CD1c-positive myeloid dendritic cell (primary cell): ENCODE measurements around the gene HTR2C.
"Not testable (repeated sequence)": the region's sequence is repeated elsewhere in the genome, so short reads cannot be mapped to it uniquely, and the experiment has no call there.

ENCODE experiments used
- DNase-seq: peaks from one replicate; pipeline ENCODE4 v3.0.0-alpha.2; 2016; ENCODE audit errors: extremely low spot score

The HTR2C gene

DNA sequence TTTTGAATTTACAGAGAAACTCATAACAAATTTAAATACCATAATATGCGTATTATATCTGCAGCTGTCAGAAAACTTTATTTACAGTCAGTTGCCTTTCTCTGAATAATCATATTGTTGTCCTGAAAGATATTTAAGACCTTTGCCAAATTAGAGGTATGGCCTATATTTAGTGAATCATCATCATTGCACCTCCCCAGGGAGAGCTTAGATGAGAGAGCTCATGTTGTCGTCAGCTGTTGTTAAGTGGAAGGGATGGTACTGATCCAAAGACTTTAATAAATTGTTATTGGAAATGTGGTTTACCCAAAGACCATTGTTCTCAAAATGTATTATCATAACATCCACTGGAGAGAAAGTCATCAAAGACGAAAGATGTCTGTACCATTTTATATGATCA is 128.6 kb downstream of the HTR2C start:
- no peak for DNase-seq

DNA sequence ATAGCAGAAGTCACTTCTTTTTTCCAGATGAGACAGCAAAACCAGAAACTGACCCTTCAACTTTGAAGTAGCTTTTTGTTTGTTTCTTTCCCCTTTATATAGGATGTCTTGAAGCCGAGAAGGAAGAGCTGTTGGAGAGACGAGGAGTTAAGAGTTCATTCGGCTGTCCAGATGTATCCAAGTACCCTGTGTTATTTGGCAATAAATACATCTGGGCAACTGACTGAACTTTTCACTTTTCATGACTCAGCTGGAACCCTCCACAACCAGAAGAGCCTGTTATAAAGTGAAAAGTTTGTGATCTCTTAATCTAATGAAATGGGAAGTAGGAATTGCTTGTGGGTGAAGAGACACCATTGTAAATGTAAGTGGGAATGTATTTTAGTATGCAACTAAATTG is 131.2 kb downstream of the HTR2C start:
- no peak for DNase-seq

DNA sequence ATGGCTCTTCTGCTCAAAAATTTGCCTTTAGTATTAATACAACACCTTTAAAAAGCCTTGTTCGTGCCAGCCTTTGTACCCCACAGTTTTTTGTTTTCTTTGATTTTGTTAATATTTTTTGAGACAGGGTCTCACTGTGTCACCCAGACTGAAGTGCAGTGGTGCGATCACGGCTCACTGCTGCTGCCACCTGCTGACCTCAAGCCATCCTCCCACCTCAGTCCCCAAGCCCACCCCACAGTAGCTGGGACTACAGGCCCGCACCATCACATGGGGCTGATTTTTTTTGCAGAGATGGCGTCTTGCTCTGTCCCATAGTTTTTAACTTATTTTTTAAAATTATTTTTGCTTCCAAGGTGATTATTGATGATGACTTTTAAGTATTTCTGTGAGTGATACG is 134.0 kb downstream of the HTR2C start:
- no peak for DNase-seq

DNA sequence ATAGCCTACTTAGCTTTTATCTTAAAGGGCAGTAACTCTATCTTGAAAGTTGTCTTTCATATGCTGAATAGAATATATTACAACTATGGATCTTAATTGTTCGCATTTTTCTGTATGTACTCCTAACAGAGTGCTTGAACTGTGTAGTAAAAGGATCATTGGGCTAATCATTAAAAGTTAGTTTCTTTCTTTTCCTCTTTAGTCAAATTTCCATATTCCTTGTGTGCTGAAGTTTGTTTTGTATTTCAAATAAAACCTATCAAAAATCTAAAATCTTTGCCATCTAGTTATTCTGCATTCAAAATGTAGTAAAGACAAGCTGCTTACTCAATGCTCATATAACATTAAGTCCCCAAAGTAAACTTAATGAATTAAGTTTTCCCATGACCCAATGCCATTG is 182.7 kb downstream of the HTR2C start:
- DNase-seq = no peak

DNA sequence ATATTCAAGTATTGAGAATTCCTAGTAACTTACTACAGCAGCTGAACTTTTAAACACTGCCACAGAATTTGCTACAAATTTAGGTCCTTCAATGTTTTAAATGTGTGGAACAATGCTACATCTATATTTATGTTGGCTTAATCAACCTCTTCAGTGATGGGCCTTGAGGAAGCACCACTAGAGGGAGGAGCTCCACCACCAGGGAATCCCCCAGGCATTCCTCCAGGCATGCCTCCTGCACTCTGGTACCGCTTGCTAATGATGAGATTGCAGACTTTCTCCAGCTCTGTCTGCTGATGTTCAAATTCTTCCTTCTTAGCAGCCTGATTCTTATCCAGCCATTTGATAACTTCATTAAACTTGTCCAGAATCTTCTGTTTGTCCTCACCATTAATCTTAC is 190.8 kb downstream of the HTR2C start:
- no peak for DNase-seq

DNA sequence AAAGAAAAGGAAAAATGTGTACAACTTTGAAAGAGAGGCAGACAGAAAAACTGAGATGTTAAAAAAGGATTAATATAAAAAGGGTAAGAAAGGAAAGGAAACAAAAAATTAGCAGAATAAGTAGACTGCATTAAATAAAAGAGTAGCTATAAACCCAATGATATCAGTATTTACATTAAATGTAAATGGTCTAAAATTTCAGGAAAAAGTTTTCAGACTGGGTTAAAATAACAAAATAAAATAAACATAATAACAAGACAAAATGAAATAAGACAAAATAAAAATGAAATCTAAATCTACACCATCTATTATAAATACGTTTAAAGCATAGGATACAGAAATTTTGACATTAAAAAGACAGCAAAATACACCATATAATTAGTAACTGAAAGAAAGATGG is 199.0 kb downstream of the HTR2C start:
- DNase-seq = no peak

DNA sequence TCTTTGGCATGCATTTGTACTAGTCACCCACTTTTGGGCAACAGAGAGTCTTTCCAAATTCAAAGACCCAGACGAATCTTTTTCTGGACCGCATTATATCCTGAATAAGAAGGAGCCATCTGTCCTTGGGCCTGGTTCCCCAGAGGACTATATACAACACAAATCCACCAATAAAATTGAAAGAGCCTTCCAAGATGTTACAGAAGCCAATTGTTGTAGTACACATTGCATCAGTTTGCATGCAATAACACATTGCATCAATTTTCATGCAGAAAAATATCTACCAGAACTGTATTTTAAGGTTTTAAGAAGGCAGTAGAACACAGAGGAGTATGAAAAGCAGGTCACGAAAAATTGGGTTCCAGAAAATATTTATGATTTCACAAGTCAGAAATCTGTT is 203.2 kb downstream of the HTR2C start:
- no peak for DNase-seq

DNA sequence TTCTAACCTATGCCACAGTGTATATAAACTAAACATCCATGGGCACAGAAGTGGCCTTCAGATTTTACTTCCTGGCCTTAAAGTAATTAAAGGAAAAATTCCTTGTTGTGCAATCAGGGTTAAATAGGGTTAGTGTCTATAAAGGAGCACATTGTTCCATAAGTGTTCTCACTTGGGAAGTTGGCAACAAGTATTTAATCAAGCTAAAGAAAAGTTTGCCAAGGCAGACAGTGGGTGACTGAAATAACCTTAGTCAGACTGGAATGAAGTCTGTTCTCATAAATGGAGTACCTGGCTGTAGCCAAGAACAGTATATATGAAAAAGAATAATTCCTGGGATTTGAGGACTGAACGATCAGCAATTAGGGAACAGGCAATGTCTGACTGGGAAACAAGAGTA is 213.6 kb downstream of the HTR2C start:
- no peak for DNase-seq

DNA sequence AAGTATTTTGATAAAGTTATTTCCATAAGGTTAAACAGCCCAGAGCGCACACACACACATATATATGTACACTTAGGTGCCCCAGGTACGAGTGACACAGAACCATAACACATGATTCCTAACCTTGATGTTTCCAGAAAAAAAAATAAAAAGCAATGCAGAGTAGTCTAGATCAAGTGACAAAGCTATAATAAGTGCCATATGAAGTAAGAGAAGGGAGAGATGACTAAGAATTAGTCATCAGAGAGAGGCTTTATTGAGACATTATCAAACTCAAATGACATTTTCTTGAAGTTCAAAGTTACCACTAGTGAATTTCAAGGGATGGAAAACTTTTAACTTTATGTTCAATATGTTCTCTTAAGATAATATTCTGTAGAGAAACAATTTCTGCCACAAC is 215.0 kb downstream of the HTR2C start:
- no peak for DNase-seq

DNA sequence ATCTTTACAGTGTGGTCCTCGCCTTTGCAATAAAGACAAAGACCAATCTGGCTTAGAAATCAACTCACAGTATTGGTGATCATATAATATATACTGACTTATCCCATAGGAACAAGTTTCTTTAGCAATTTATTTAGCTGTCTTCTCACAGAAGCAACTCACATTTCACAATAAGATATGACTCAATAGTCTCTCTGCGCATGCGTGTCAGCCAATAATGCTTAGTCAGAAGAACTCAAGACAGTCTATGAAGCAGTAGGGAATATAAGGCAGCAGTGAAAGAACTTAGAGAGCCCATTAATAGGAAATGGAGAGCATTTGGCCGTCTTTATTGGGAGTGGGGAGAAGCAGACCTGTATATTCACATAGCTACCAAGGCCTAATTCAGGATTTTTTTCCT is 216.8 kb downstream of the HTR2C start:
- DNase-seq = no peak

DNA sequence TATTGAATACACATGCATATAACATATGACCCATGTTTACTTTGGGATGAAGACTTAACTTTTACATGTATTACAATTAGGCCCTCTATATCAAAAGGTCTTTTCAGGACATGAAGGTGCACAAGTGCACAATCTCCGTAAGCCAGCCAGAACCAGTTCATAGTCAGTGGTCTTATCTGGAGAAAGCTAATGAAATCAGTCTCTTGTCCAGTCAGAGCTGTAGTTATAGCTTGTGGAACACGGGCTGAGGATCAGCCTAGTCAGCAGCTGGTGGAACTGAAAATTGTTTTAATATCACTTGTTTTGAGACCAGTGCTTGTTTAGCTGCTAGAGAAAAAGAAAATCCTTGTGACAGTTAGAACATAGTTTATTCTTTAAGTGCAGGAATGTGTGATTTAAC is 235.6 kb downstream of the HTR2C start:
- no peak for DNase-seq

DNA sequence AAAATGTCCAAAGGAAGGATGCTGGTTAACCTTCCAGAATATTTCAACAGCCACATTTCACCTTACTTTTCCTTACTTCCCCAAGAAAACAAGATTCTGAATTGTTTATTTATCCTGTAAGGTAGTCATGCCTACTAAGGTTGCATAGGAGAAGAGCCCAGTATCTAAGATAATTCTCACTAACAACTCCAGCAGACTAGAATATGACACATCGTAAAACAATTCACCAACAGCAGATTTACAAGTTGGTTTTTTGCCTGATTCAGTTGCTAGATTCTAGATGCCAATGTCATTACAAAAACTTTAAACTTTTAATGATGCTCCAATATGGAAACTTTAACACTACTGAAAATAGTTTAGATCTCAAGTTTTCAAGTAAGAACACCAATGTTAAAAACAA is 257.2 kb downstream of the HTR2C start:
- DNase-seq = no peak

DNA sequence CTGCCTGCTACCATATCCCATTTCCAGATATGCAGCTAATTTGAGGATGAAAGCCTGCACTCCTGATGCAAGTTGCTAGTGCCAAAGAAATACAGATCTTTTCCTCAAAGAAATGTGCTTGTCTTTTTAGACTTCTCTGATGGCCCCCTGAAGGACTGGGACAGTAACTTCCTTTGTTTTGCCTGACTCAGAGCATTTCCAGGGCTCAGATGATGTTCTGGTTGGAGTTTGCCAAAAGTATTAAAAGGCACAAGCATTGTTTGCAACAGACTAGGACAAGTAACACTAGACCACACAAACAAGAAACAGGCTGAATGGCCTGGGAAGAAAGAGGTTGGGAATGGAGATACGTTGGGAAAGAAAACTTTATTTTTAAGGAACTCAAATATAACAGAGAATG is 258.3 kb downstream of the HTR2C start:
- DNase-seq = no peak

DNA sequence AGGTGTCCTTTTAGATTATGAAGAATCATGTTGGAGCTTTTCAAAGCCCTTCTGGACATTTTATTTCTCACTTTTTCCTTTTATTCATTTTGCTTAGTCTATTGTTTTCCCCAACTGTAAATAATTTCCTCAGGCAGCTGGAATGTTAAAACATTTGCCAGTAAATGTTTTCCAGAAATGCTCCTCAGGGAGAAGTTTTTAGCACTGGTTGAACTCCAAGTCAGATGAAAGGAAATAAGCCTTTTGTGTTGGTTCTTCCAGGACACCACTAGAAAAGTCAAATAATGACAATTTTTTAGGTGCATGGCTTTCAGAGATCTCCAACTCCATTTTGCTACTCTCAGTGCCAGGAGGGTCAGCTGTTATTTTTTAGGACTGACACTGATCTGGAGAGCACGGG is 305.6 kb downstream of the HTR2C start:
- no peak for DNase-seq

DNA sequence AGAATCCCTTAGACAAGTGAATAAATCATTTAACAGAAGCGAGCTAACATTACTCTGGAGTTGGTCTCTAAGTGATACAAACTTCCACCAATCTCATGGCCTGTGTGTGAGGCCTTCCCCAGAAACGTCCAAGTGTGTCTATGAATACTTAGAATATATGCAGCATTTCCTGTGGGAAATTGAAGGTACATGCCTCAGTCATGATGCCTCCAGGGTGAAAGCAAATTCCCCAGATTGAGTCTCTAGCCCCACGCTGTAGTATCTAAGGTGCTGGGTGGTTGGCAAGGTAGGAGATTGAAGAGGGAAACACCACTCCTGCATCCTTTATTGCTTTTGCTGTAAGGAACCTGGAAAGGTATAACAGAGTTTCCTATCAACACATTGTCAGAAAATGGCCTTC is 319.7 kb downstream of the HTR2C start:
- no peak for DNase-seq

DNA sequence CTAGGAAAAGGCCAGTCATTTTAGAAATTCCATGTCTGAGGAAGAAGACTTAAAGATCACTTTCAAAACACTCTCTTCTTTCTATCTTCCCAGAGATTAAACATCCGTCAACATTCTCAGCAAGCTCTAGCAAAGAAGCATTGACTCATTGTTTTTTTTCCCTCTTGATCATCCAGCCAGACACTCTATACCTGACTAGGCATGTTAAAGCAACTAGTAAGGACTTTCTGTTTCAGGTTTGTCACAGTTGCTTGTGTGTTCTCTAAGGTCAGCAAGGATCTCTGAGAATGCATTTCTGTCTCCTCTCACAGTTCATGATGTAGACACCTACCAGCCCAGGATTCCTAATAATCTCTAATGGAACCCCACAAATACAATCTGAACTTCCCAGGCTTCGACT is 321.4 kb downstream of the HTR2C start:
- DNase-seq = no peak

DNA sequence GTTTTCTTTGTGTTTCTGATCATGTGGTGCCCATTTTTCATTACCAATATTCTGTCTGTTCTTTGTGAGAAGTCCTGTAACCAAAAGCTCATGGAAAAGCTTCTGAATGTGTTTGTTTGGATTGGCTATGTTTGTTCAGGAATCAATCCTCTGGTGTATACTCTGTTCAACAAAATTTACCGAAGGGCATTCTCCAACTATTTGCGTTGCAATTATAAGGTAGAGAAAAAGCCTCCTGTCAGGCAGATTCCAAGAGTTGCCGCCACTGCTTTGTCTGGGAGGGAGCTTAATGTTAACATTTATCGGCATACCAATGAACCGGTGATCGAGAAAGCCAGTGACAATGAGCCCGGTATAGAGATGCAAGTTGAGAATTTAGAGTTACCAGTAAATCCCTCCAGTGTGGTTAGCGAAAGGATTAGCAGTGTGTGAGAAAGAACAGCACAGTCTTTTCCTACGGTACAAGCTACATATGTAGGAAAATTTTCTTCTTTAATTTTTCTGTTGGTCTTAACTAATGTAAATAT is 323.2 kb downstream of the HTR2C start:
- DNase-seq = no peak

DNA sequence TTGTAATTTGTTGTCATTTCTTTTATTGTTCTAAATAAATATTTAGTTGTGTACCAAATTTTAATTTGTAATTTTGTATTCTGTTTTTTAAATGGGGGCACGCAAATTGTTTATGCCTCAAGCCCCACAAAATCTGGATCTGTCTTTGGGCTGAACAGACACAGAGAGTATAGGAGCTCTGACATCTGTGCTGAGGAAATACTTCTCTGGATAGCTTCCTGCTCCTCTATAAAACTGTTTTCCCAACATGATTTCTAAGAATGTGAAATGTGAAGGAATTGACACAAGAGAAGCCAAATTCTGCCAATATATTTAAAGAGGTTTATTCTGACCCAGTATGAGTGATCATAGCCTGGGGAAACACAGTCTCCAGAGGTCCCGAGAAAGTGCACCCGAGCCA is 340.5 kb downstream of the HTR2C start:
- no peak for DNase-seq

DNA sequence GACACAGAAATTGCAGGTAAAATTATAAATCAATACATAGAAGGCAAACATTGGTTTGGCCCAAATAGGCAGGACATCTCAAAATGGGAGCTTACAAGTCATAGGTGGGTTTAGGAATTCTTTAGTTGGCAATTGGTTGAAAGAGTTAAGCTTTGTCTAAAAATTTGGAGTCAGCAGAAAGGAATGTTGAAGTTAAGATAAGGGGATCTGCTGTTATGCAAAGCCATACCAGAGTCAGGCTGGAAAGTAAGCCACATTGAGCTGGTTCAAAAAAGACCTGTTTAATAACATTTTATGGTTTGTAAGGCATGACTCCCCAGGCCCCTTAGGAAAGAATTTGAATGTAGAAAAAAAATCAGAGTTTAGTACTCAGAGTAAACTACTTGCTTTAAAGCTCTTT is 341.0 kb downstream of the HTR2C start:
- DNase-seq = no peak

DNA sequence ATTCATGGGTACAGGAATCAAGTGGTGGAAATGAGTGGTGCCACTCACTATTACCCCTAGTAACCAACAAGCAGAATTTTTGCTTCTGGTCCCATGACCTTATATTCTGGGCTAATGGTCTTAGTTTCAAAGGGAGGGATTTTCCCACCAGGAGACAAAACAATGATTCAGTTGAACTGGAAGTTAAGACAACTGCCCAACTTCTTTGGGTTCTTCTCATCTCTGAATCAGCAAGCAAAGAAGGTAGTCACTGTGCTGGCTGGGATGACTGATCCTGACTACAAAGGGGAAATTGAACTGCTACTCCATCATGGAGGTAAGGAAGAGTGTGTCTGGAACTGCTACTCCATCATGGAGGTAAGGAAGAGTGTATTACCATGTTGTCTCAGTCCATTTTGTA is 346.3 kb downstream of the HTR2C start:
- no peak for DNase-seq

DNA sequence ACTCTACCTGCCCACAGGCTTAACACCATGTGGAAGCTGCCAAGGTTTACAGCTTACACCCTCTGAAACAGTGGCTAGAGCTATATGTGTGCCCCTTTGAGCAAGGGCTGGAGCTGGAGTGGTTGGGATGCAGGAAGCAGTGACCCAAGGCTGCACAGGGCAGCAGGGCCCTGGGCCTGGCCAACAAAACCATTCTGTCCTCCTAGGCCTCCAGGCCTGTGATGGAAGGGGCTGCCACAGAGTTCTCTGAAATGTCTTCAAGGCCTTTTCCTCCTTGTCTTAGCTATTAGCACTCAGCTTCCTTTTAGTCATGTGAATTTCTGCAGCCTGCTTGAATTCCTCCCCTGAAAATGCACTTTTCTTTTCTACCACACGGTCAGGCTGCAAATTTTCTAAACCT is 348.7 kb downstream of the HTR2C start:
- DNase-seq = no peak

DNA sequence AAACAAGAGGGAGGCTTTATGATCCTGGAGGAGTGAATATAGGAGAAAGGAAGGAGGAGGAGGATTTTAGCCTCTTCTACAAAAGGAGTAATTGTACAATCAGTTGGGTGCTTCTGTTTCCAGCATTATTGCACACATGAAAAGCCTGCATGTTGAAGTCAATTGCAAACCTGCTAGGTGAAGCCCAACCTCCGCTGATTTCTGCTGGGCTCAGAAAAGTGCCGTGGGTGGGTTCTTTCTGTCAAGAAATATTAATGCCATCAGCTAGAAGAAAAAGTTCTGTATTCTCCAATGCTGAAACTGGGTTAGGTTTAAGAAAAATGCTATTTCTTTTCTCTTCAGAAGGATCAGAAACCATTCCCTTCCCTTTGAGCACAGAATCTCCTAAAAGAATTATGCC is 349.4 kb downstream of the HTR2C start:
- DNase-seq = not testable (repeated sequence)

DNA sequence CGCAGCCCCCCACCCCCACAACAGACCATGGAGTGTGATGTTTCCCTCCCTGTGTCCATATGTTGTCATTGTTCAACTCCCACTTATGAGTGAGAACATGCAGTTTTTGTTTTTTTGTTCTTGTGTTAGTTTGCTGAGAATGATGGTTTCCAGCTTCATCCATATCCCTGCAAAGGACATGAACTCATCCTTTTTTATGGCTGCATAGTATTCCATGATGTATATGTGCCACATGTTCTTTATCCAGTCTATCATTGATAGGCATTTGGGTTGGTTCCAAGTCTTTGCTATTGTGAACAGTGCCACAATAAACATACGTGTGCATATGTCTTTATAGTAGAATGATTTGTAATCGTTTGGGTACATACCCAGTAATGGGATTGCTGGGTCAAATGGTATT is 353.2 kb downstream of the HTR2C start:
- DNase-seq = not testable (repeated sequence)

DNA sequence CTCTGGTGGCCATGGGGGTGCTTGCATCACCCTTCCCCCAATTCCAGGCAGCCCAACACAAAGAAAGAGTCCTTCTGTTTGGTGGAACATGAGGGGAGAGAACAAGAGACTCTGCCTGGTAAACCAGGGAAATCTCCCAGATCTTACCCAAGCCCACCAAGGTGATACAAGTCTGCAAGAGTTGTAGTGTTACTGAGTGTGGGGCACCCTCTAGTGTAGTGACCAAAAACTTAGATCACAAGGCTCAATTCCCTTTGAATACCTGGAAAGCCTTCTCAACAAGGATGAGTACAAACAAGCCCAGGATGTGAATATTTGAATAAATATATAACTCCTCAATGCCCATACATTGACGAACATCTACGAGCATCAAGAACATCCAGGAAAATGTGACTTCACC is 368.8 kb downstream of the HTR2C start:
- no peak for DNase-seq
